OCI-LY1 (cell line): Measurements from ENCODE around the gene SHF.

Experiments
- H2AFZ ChIP-seq: fragments of 200-600 bp; sonication (generic), shearing (Covaris generic); 2 replicates; pipeline ENCODE4 v1.6.0; 2014; ENCODE audit warnings: antibody characterized with exemption, mild to moderate bottlenecking, low read length
- H3F3A ChIP-seq: fragments of 200-600 bp; sonication (generic), shearing (Covaris generic); 2 replicates; pipeline ENCODE4 v1.6.0; 2014; ENCODE audit warnings: mild to moderate bottlenecking, antibody characterized with exemption, low read length, moderate library complexity; ENCODE audit not compliant: insufficient read depth
- H3K27ac ChIP-seq: fragments of 200-600 bp; sonication (generic); 2 replicates; pipeline ENCODE4 v1.5.1; 2014; ENCODE audit warnings: low read length, mixed run types, mild to moderate bottlenecking, low read depth; ENCODE audit not compliant: poor library complexity, severe bottlenecking
- H3K27me3 ChIP-seq: fragments of 200-600 bp; sonication (generic); 2 replicates; pipeline ENCODE4 v1.6.0; 2014; ENCODE audit warnings: antibody characterized with exemption, mild to moderate bottlenecking, low read length, moderate library complexity; ENCODE audit not compliant: insufficient read depth
- H3K36me3 ChIP-seq: fragments of 200-600 bp; sonication (generic); 2 replicates; pipeline ENCODE4 v1.6.1; 2014; ENCODE audit warnings: mild to moderate bottlenecking, antibody characterized with exemption, low read length, moderate library complexity, mixed read lengths; ENCODE audit not compliant: insufficient read depth
- H3K4me1 ChIP-seq: fragments of 200-600 bp; sonication (generic); 2 replicates; pipeline ENCODE4 v1.5.1; 2014; ENCODE audit warnings: mild to moderate bottlenecking, low read length, moderate library complexity; ENCODE audit not compliant: insufficient read depth, severe bottlenecking
- H3K4me2 ChIP-seq: fragments of 200-600 bp; sonication (generic), shearing (Covaris generic); 2 replicates; pipeline ENCODE4 v1.6.1; 2014; ENCODE audit warnings: low read length
- H3K4me3 ChIP-seq: fragments of 200-600 bp; sonication (generic); 2 replicates; pipeline ENCODE4 v1.5.1; 2014; ENCODE audit warnings: low read length, low read depth, mild to moderate bottlenecking, mixed read lengths; ENCODE audit not compliant: poor library complexity, severe bottlenecking
- H3K79me2 ChIP-seq: fragments of 200-600 bp; shearing (Covaris generic); 2 replicates; pipeline ENCODE4 v1.6.1; 2016; ENCODE audit warnings: mixed run types, low read length, mixed read lengths; ENCODE audit not compliant: insufficient read depth
- H3K9ac ChIP-seq: fragments of 200-600 bp; sonication (generic), shearing (Covaris generic); 2 replicates; pipeline ENCODE4 v1.6.1; 2014; ENCODE audit warnings: mild to moderate bottlenecking, low read length, mixed read lengths
- H3K9me2 ChIP-seq: fragments of 200-600 bp; sonication (generic), shearing (Covaris generic); 2 replicates; pipeline ENCODE4 v1.6.1; 2014; ENCODE audit warnings: low read depth, mild to moderate bottlenecking, low read length, mixed read lengths
- H3K9me3 ChIP-seq: fragments of 200-600 bp; shearing (Covaris generic); 2 replicates; pipeline ENCODE4 v1.6.1; 2014; ENCODE audit warnings: low read length, mixed read lengths
- H4K20me1 ChIP-seq: fragments of 200-600 bp; sonication (generic), shearing (Covaris generic); 2 replicates; pipeline ENCODE4 v1.6.0; 2016; ENCODE audit warnings: mild to moderate bottlenecking, low read length; ENCODE audit not compliant: insufficient read depth
- EZH2 ChIP-seq: fragments of 200-600 bp; sonication (generic), shearing (Covaris generic); IDR thresholded peaks from 2 replicates; pipeline ENCODE4 v1.8.0; 2017; ENCODE audit warnings: borderline replicate concordance, mixed run types, mild to moderate bottlenecking, antibody characterized with exemption, low read length, moderate library complexity, mixed read lengths
- TF ChIP-seq, protein P1 (sequence below): fragments of 200-600 bp; sonication (generic), shearing (Covaris generic); IDR thresholded peaks from 2 replicates; pipeline ENCODE4 v1.5.1; 2017; ENCODE audit warnings: mild to moderate bottlenecking, antibody characterized with exemption, low read length, moderate library complexity, mixed read lengths

The SHF gene

DNA sequence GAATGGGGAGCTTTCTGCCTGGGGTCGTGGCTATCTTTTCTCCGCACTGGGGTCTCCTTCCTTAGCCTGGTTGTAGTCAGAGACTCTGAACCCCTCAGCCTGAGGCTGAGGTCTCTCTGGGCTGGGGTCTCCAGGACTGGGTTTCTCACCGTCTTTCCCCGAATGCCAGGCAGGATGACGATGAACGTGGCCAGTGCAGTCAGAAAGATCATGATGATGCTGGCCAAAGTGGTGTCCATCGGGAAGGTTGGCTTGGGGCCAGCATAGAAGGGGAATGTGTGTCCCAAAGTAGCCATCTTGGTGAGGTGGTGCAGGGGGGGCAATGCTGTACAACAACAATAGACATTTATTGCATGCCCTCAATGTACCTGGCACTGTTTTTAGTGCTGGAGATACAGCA, 65.0 kb downstream of the SHF start:
- no peaks in the 10 kb centered on the region for H3K79me2 ChIP-seq
- no peak for TF ChIP-seq EZH2
- TF ChIP-seq, protein P1, sequence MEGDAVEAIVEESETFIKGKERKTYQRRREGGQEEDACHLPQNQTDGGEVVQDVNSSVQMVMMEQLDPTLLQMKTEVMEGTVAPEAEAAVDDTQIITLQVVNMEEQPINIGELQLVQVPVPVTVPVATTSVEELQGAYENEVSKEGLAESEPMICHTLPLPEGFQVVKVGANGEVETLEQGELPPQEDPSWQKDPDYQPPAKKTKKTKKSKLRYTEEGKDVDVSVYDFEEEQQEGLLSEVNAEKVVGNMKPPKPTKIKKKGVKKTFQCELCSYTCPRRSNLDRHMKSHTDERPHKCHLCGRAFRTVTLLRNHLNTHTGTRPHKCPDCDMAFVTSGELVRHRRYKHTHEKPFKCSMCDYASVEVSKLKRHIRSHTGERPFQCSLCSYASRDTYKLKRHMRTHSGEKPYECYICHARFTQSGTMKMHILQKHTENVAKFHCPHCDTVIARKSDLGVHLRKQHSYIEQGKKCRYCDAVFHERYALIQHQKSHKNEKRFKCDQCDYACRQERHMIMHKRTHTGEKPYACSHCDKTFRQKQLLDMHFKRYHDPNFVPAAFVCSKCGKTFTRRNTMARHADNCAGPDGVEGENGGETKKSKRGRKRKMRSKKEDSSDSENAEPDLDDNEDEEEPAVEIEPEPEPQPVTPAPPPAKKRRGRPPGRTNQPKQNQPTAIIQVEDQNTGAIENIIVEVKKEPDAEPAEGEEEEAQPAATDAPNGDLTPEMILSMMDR: no peak
- no peaks in the 10 kb centered on the region for H3K9me2 ChIP-seq
- no peaks in the 10 kb centered on the region for H3F3A ChIP-seq
- no peaks in the 10 kb centered on the region for H3K36me3 ChIP-seq
- H2AFZ ChIP-seq: no peak overlapping the region
- no peak overlapping the region for H3K4me2 ChIP-seq
- H4K20me1 ChIP-seq: no peaks in the 10 kb centered on the region
- H3K9me3 ChIP-seq: no peaks in the 10 kb centered on the region
- H3K4me3 ChIP-seq: no peak overlapping the region
- no peak overlapping the region for H3K9ac ChIP-seq
- H3K27ac ChIP-seq: no peak overlapping the region
- H3K27me3 ChIP-seq: no peaks in the 10 kb centered on the region
- no peaks in the 10 kb centered on the region for H3K4me1 ChIP-seq

DNA sequence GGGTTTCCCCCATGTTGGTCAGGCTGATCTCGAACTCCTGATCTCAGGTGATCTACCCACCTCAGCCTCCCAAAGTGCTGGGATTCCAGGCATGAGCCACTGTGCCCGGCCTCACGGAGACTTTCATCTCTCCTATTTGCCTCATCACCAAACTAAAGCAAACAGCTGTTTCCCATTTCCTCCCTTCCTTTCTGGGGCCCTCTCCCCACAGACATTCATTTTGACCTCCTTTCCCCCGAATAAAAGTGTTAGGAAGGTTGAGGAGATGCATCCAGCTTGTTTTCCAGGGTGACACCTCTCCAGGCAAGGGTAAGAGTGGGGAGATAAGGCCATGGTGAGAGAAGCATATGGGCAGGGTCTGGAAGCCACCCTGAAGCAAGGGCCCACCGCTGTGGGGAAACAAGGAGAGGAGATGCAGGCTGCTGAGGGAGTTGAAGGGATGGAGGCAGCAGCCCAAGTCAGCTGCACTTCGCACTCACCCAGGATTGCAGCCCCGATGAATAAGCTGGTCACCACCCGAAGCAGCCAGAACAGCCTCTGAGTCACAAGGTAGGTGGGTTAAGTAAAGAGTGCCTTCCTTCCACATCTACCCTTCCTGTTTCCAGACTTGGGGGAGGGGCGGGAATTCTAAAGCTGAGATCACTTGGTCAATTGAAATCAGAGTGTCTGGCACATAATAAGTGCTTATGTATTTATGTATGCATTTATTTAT, 65.9 kb downstream of the SHF start:
- Histone ChIP-seq H3K9me3 (no peaks in the 10 kb centered on the region), H3K36me3 (no peaks in the 10 kb centered on the region), H3F3A (no peaks in the 10 kb centered on the region), H3K27ac (no peak overlapping the region), H3K4me3 (no peak overlapping the region), H2AFZ (no peak overlapping the region), H3K4me2 (no peak overlapping the region), H3K79me2 (no peaks in the 10 kb centered on the region), H3K4me1 (no peaks in the 10 kb centered on the region), H4K20me1 (no peaks in the 10 kb centered on the region), H3K9me2 (no peaks in the 10 kb centered on the region), H3K9ac (no peak overlapping the region), H3K27me3 (no peaks in the 10 kb centered on the region)
- TF ChIP-seq EZH2: no peak
- TF ChIP-seq, protein P1: no peak

DNA sequence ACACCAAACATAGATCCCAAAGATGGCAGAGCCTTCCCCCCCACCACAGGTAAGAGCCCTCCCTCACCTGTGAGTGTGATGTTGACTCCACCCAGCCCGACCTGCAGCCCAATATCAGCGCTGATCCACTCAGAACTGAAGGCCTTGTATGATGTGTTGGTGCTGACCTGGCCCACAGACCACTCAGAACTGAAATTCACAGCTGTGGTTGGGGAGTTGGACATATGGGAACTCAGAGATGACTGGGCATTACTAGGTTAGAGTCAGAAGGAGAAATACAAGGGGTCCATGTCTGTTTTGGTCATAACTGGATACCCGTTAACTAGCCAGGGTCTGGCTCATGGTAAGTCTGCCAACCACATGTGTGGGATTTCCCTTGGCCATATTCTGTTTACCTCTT, 66.7 kb downstream of the SHF start:
- Histone ChIP-seq H2AFZ (no peak overlapping the region), H3K79me2 (no peaks in the 10 kb centered on the region)

More for the DNA sequence above, 66.7 kb downstream of the SHF start:
- no peaks in the 10 kb centered on the region for H3K36me3 ChIP-seq
- no peaks in the 10 kb centered on the region for H3K9me3 ChIP-seq
- no peak for TF ChIP-seq EZH2
- TF ChIP-seq, protein P1: no peak
- H3F3A ChIP-seq: no peaks in the 10 kb centered on the region
- no peaks in the 10 kb centered on the region for H3K9me2 ChIP-seq
- no peaks in the 10 kb centered on the region for H4K20me1 ChIP-seq
- H3K9ac ChIP-seq: no peak overlapping the region
- no peak overlapping the region for H3K4me3 ChIP-seq
- no peaks in the 10 kb centered on the region for H3K27me3 ChIP-seq
- H3K4me2 ChIP-seq: no peak overlapping the region
- no peaks in the 10 kb centered on the region for H3K4me1 ChIP-seq
- no peak overlapping the region for H3K27ac ChIP-seq
